ENCODE measurements around the gene GALM. TPM values are rescaled to one million over a fixed set of nuclear protein-coding genes. Genes with fewer than 3 reads are reported as not detected.

GALM gene
- total RNA-seq, 1 donor from 2014 or later = 1.6 TPM

DNA sequence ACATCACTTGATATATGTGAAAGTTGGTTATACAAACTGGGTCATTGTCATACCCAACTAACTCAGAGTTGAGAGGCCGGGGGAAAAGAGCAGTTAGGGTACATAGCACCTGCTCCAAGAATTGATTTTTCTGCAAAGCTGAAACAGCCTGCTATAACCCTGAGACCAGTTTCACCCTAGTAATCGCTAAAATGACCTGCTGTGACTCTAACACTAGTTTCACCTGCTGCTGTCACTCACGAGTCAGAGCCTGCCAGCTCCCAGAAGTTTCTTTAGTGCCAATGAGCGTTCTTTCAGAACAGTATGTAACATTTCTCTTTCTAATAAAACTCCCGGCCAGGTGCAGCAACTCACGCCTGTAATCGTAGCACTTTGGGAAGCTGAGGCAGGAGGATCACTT, 57.3 kb downstream of the GALM start:
- Histone ChIP-seq H3K4me3 (ENCODE audit: low read depth, low read length) (no peak overlapping the region), H3K27me3 (ENCODE audit: control insufficient read depth, insufficient read depth, low read length) (no peaks in the 10 kb centered on the region), H3K36me3 (ENCODE audit: control insufficient read depth, insufficient read depth, low read length) (no peaks in the 10 kb centered on the region)
- FAIRE-seq = no peak
- TF ChIP-seq, protein P1, sequence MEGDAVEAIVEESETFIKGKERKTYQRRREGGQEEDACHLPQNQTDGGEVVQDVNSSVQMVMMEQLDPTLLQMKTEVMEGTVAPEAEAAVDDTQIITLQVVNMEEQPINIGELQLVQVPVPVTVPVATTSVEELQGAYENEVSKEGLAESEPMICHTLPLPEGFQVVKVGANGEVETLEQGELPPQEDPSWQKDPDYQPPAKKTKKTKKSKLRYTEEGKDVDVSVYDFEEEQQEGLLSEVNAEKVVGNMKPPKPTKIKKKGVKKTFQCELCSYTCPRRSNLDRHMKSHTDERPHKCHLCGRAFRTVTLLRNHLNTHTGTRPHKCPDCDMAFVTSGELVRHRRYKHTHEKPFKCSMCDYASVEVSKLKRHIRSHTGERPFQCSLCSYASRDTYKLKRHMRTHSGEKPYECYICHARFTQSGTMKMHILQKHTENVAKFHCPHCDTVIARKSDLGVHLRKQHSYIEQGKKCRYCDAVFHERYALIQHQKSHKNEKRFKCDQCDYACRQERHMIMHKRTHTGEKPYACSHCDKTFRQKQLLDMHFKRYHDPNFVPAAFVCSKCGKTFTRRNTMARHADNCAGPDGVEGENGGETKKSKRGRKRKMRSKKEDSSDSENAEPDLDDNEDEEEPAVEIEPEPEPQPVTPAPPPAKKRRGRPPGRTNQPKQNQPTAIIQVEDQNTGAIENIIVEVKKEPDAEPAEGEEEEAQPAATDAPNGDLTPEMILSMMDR (IDR thresholded peaks at IDR 0.05; ENCODE audit: insufficient read depth, low read length, severe bottlenecking) = no peak
- no peak for DNase-seq (ENCODE audit: low read depth)

GRCh38 chr2:38727661-38728060, 61.7 kb downstream of the GALM start:
- FAIRE-seq (no peak), DNase-seq (ENCODE audit: low read depth) (no peak)
- H3K36me3 ChIP-seq (ENCODE audit: control insufficient read depth, insufficient read depth, low read length) = no peaks in the 10 kb centered on the region
- H3K4me3 ChIP-seq (ENCODE audit: low read depth, low read length) = no peak overlapping the region
- no peaks in the 10 kb centered on the region for H3K27me3 ChIP-seq (ENCODE audit: control insufficient read depth, insufficient read depth, low read length)
- TF ChIP-seq, protein P1 (IDR thresholded peaks at IDR 0.05; ENCODE audit: insufficient read depth, low read length, severe bottlenecking) = no peak

DNA sequence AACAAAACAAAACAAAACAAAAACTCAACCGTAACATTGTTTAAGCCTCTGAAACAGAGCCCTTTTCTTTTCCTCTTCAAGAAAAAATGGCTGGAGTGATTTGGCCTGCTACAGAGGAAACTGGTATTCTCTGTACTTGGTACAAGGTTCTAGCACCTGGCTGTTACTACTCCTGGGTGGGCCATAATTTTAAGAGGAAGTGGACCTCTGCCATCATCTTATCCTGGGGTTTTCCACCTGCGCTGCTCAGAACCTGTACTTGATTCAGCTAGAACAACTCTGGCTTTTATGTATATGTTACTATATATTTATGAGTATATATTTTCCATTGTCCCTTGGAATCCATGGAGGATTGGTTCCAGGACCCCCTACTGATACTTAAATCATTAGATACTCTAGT, 62.8 kb downstream of the GALM start:
- no peak for FAIRE-seq
- H3K27me3 ChIP-seq (ENCODE audit: control insufficient read depth, insufficient read depth, low read length) = no peaks in the 10 kb centered on the region
- TF ChIP-seq, protein P1 (IDR thresholded peaks at IDR 0.05; ENCODE audit: insufficient read depth, low read length, severe bottlenecking) = no peak

GRCh38 chr2:38731090-38731489, 65.2 kb downstream of the GALM start:
- H3K4me3 ChIP-seq (ENCODE audit: low read depth, low read length) = no peak overlapping the region
- no peaks in the 10 kb centered on the region for H3K27me3 ChIP-seq (ENCODE audit: control insufficient read depth, insufficient read depth, low read length)
- H3K36me3 ChIP-seq (ENCODE audit: control insufficient read depth, insufficient read depth, low read length) = no peaks in the 10 kb centered on the region
- DNase-seq (ENCODE audit: low read depth) (no peak), FAIRE-seq (no peak)
- TF ChIP-seq, protein P1 (IDR thresholded peaks at IDR 0.05; ENCODE audit: insufficient read depth, low read length, severe bottlenecking) = no peak

More for the DNA sequence above, 62.8 kb downstream of the GALM start:
- no peak for DNase-seq (ENCODE audit: low read depth)
- H3K36me3 ChIP-seq (ENCODE audit: control insufficient read depth, insufficient read depth, low read length) = no peaks in the 10 kb centered on the region
- H3K4me3 ChIP-seq (ENCODE audit: low read depth, low read length) = no peak overlapping the region

GRCh38 chr2:38731684-38732221, 65.8 kb downstream of the GALM start:
- TF ChIP-seq, protein P1 (IDR thresholded peaks at IDR 0.05; ENCODE audit: insufficient read depth, low read length, severe bottlenecking) = no peak
- Histone ChIP-seq H3K36me3 (ENCODE audit: control insufficient read depth, insufficient read depth, low read length) (no peaks in the 10 kb centered on the region), H3K27me3 (ENCODE audit: control insufficient read depth, insufficient read depth, low read length) (no peaks in the 10 kb centered on the region), H3K4me3 (ENCODE audit: low read depth, low read length) (no peak overlapping the region)
- DNase-seq (ENCODE audit: low read depth) (no peak), FAIRE-seq (no peak)

All from bronchial epithelial cell (primary cell).